Breast epithelium (tissue), 3 donors: Measurements from ENCODE around the gene SLBP.

Source experiments
- POLR2A ChIP-seq: fragments of 450-650 bp; IDR thresholded peaks from one replicate; pipeline ENCODE4 v1.6.1; 2016; ENCODE audit warnings: antibody characterized with exemption, mild to moderate bottlenecking, moderate library complexity
- TF ChIP-seq, protein P1 (sequence below), 3 donors: fragments of 450-650 bp; IDR thresholded peaks; one replicate each; pipeline ENCODE4 v1.5.1; 2016 to 2017; ENCODE audit warnings: antibody characterized with exemption in 3 of 3, mild to moderate bottlenecking in 3 of 3, moderate library complexity in 3 of 3

DNA sequence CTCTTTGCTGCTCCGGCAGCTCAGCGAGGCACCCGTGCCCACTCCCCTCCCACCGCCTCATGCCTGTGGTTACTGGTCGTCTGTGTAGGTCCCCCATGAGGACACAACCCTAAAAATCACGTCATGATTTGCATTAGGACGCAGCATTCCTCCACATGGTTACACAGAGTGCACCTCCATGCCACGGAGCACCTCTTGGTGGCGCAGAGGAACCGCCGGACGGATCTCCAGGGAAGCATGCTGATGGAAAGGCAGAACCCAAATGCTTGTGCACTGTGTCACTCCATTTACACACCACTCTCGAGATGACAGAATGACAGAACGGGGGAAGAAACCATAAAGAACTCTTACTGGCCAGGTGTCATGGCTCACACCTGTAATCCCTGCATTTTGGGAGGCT, 50.4 kb downstream of the SLBP start:
- TF ChIP-seq, protein P1, sequence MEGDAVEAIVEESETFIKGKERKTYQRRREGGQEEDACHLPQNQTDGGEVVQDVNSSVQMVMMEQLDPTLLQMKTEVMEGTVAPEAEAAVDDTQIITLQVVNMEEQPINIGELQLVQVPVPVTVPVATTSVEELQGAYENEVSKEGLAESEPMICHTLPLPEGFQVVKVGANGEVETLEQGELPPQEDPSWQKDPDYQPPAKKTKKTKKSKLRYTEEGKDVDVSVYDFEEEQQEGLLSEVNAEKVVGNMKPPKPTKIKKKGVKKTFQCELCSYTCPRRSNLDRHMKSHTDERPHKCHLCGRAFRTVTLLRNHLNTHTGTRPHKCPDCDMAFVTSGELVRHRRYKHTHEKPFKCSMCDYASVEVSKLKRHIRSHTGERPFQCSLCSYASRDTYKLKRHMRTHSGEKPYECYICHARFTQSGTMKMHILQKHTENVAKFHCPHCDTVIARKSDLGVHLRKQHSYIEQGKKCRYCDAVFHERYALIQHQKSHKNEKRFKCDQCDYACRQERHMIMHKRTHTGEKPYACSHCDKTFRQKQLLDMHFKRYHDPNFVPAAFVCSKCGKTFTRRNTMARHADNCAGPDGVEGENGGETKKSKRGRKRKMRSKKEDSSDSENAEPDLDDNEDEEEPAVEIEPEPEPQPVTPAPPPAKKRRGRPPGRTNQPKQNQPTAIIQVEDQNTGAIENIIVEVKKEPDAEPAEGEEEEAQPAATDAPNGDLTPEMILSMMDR (IDR thresholded peaks at IDR 0.05) = no peak
- TF ChIP-seq POLR2A = no peak
